M059J (cell line): ENCODE results near the gene DOCK7. TPM values are rescaled to one million over a fixed set of nuclear protein-coding genes. Genes with fewer than 3 reads are reported as not detected.
"Not testable (repeated sequence)": the region's sequence is repeated elsewhere in the genome, so short reads cannot be mapped to it uniquely, and the experiment has no call there.

Experiments
- DNase-seq: peaks from one replicate; pipeline ENCODE4 v3.0.0-alpha.2; 2012; ENCODE audit warnings: low read depth
- total RNA-seq: library from RNA; depleted of rRNA; stranded (reverse); fragments of >200 nt; shearing (Covaris generic); gene quantifications from 2 replicates; pipeline ENCODE4 v1.2.3, GENCODE V29; 2014

DOCK7 gene
- total RNA-seq, 1 experiment from 2014 or later = 48.4 TPM

DNA sequence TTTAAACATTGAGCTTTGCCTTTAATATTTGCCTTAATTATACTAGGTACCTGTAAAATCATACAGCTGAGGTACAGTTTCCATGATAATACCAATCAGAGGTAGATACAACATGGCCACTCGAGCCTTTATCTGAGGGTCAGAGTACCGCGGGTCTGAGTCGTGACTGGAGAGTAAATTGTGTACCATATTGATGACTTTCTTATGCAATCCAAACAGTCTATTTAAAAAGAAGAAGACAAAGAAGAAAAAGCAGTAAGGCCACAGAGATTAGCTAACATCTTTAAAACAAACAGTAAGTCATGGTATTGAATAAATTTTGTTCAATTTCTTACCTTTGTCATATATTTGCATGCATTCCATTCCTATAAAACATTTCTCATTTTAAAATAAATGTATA lies 159.0 kb downstream of the DOCK7 start:
- DNase-seq = no peak

DNA sequence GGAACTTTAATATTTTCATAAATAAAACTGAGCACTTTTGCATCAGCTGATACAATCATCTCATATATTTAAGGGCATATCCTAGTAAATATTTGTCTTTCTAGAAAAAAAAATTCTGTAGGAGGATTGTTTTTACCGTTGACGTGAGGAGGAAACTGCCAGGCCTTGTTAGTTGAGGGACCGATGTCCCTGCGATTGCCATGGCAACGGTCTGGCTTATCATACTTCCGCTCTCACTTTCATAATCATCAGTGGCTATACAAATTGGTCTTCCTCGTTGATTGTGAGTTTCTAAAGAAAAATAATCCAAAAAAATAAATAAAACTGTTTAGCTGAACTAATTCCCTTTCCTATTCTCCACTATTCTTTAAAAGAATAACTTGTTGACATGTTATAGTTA lies 160.2 kb downstream of the DOCK7 start:
- no peak for DNase-seq

DNA sequence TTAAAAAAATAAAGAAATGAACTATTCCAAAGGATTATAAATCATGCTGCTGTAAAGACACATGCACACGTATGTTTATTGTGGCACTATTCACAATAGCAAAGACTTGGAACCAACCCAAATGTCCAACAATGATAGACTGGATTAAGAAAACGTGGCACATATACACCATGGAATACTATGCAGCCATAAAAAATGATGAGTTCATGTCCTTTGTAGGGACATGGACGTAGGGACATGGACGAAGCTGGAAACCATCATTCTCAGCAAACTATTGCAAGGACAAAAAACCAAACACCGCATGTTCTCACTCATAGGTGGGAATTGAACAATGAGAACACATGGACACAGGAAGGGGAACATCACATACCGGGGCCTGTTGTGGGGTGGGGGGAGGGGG lies 160.8 kb downstream of the DOCK7 start:
- DNase-seq = not testable (repeated sequence)

DNA sequence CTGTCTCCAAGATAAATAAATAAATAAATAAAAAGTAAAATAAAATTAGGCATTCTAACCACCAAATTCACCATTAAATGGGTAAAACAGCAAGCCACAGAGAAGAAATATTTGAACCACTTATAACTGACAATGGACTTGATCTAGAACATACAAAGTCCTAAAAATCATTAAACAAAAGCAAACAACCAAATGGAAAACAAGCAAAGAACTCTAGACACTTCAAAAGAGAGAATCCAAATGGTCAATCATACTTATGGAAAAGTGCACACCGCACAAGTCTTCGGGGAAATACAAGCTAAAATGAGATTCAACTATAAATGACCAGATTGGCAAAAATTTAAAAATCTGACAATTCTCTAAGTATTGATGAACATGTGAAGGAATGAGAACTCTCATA lies 164.3 kb downstream of the DOCK7 start:
- DNase-seq = no peak

DNA sequence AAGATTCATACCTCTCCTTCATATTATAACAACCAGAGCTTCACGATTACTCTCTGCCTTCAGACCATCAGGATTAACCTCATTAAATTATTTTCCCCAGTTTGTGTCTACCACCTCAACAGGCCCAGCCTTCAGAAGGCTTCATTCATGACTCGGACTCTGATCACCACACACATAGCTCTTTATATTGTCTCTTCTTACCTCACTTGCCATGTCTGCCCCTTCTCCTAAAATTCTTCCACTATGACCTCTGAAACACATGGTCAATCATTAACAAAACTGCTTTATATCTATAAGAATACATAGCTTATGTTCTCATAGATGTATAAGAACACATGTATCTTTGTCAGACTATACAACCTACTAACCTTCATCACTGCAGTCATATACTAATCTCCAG lies 171.6 kb downstream of the DOCK7 start:
- DNase-seq = no peak

DNA sequence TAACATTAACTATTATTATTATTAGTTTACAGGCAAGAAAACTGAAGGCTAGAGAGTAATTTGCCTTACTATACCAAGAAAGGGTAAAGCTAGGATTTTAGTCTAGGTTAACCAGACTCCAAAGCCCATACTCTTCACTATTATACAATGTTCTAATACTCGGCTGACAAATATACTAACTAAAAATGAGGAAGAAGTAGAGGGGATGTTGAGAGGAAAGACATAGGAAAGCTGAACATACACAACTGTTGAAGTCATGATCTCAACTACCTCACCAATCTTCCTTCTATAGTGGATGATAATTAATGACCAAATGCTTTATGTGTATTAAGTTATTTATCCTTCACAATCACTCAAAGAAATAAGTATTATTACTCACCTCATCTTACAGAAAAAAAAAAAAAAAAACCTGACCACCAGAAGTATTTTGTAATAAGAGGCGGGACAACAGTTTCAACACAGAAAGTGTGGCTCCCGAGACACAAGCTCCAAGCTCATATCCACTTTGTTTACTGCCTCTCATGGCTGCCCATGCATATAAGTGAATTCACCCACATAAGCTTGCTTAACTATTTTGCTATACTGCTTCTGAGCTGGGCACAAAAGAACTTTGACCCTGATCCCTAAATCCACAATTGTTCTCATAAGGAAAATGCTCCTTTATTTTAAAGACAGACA lies 173.3 kb downstream of the DOCK7 start:
- no peak for DNase-seq

DNA sequence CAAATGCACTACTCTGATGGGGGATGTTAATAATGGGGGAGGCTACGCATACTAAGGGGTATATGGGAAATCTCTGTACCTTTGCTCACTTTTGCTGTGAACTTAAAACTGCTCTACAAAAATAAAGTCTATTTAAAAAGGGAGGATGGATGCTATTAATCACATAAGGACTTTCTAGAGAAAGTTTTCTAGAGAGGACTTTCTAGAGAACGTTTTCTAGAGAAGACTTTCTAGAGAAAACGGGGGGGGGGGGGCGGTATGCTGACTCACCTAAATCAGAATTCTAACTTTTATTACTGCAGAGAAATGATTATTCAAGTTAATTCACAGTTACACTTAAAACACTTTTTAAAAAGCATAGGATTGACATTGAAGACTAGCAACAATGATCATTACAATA lies 175.2 kb downstream of the DOCK7 start:
- no peak for DNase-seq

DNA sequence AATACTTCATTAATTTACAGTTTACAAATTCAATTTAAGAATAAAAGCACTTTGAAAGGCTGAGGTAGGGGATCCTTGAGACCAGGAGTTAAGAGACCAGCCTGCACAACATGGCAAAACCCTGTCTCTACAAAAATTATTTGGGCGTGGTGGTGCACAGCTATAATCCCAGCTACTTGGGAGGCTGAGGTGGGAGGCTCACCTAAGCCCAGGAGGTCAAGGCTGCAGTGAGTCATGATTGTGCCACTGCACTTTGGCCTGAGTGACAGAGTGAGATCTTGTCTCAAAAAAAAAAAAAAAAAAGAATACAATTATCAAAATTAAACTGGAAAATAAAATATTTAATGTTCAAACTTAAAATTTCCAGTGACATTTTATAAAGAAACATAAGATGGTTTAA lies 179.2 kb downstream of the DOCK7 start:
- no peak for DNase-seq

GRCh38 chr1:62508187-62508758 lies 179.9 kb downstream of the DOCK7 start:
- DNase-seq = peak; percentile 56

DNA sequence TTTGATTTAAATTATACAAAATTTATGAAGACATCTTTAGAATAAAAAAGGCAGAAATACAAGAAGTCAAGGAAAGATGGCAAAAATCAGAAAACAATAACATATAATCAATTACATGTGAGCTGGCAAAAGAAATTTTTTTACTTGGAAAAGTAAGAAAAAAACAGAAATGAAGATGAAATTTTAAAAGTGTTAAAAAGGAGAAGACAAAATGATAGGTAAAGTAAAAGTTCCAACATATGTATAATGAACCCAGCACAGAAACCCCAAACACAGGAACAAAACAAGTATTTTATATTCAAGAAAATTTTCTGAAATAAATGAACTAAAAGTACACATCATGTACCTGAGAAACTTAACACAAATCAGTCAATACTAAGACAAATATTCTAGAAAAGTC lies 188.0 kb downstream of the DOCK7 start:
- DNase-seq = no peak

GRCh38 chr1:62494137-62494536 lies 194.0 kb downstream of the DOCK7 start:
- no peak for DNase-seq

DNA sequence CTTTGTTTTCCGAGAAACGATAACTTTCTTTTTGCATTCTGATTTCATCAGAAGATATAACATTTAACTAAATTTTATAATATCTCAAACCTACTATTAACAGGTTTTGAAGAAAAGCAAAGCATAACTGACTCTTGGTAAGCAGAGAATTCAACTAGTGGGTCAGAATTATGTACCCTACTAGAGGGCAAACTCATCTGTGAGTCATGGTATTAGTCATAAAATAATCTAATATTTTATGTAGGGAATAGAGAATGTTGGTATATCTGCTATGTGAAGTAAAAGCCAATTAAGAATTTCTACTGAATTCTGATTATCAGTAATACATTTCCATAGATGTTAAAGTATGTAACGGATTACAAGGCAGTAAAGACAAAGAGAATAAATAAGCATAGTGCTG lies 194.5 kb downstream of the DOCK7 start:
- peak; percentile 9 for DNase-seq

DNA sequence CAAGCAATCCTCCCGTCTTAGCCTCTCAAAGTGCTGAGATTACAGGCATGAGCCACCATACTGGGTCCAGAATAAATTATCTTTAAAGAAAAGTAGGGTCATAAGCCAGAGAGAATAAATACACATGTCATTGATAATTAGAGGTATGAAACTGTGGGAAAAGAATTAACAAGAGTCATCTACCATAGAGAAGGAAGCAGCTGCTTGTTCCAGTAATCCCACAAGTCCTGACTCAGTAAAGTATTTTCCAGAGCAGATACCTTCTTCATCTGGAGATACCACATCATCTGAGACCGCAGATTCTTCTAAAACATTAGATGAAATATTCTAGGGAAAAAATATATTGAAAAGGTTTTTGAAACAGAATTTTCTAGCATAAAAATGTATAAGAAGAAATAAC lies 195.7 kb downstream of the DOCK7 start:
- DNase-seq = no peak

DNA sequence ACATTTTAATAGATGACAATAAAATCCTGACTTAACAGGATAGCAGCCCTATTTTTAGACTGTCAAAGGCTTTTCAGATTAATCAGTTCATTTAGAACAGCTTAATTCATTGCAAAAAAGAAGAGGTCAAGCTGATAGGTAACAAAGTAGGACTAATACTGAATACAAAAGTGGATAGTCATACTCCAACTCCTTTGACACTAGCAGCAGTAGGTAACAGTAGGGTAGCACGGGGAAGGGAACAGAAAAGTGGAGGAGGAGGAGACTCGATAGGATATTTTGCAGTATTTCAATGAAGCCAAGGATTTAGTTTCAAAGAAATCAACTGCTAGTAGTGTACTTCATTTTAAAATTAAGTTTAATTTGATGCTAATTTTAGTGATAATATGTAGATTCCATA lies 200.2 kb downstream of the DOCK7 start:
- DNase-seq = no peak

DNA sequence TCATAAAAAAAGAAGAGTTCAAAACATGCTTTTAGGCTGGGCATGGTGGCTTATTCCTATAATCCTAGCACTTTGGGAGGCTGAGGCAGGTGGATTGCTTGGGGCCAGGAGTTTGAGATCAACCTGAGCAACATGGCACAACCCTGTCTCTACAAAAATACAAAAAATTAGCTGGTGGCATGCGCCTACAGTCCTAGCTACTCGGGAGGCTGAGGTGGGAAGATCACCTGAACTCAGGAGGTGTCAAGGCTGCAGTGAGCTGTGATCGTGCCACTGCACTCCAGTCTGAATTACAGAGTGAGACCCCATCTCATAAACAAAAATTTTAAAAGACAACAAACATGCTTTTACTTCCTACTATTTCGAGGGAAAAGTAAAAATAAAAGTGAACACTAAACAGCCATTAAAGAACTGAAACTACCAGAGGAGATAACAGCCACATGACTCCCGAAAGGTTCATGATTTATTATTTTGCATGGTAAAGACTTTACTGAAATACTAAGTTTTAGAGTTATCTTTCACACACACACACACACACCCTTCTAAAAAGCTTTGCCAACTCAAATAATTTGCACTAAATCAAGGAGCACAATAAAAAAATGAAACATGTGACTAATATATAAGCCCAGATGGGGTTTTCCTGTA lies 203.2 kb downstream of the DOCK7 start:
- DNase-seq = no peak

GRCh38 chr1:62481681-62482080 lies 206.5 kb downstream of the DOCK7 start:
- no peak for DNase-seq

GRCh38 chr1:62476525-62477219 lies 211.5 kb downstream of the DOCK7 start:
- no peak for DNase-seq

DNA sequence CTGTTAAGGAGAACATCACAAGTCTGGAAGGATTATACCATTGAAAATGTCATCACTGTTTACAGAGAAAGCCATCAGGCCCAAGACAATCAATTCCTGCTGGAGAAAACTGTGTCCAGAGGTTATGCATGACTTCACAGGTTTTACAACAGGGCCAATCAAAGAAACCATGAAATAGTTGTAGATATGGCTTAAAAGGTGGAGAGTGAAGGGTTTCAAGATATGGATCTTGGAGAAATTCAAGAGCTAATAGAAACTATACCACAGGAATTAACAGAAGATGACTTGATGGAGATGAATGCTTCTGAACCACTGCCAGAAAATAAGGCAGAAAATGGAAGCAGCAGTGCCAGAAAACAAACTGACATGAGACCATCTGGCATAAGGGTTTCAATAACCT lies 221.1 kb downstream of the DOCK7 start:
- DNase-seq = peak; percentile 2

DNA sequence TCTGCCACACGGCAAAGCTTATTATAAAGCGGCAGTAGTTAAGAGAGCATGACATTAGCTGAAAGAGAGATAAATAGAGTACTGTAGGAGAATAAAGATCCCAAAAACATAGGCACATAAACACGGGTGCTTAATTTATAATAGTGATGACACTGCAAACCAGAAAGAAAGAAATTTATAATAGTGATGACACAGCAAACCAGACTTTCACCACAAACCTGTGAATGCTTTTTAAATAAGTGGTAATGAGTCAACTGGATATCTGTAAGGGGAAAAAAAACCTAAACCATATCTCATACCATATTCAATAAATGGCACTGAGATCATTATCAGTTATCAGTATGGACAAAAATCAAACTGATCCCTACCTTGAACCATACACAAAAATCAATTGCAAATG lies 225.8 kb downstream of the DOCK7 start:
- DNase-seq = peak; percentile 62

- no peak for DNase-seq
These were observed 230.2 kb downstream of the DOCK7 start for GRCh38 chr1:62457955-62458354.

DNA sequence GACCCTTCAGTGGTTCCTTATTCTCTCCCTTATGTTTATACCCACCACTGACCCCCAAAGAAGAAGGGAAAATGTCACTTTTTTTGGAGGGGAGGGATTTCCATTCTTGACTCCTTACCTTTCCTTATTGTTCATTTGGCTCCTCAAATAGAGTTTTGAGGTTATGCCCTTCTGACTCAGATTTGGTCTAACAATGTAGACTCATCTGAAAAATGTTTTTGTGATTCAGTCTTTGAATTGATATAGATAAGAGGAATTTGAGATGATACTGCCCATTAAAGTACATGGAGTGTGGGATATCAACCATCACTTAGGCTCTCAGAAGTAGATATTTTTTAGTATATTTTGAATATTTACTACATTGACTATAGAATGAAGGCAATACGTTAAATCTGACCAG lies 235.2 kb downstream of the DOCK7 start:
- peak; percentile 57 for DNase-seq

DNA sequence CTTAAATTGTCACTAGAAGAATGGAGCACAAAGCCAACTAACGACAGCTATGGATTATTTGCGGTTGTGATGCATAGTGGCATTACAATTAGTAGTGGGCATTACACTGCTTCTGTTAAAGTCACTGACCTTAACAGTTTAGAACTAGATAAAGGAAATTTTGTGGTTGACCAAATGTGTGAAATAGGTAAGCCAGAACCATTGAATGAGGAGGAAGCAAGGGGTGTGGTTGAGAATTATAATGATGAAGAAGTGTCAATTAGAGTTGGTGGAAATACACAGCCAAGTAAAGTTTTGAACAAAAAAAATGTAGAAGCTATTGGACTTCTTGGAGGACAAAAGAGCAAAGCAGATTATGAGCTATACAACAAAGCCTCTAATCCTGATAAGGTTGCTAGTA lies 237.9 kb downstream of the DOCK7 start:
- DNase-seq = no peak
